AG04450 (cell line): ENCODE measurements around the gene IRF2BP2. TPM values are rescaled to one million over a fixed set of nuclear protein-coding genes. Genes with fewer than 3 reads are reported as not detected.
A peak's percentile ranks its signal among the peaks of the same experiment; 100 is the strongest.

Source experiments
- CTCF ChIA-PET: fragments of 300-600, 350-600 bp; formaldehyde crosslinking; extraction: SDS; loops from one replicate; lab custom pipeline; 2022; ENCODE audit warnings: antibody characterized with exemption, inconsistent platforms; lab: Charles Lee
- POLR2A ChIA-PET: fragments of 350-600 bp; formaldehyde crosslinking; extraction: SDS; loops from one replicate; lab custom pipeline; 2021; ENCODE audit warnings: antibody characterized with exemption, inconsistent platforms; lab: Yijun Ruan, JAX
- DNase-seq: peaks from one replicate; pipeline ENCODE4 v3.0.0-alpha.2; 2011; ENCODE audit warnings: low read depth, low spot score
- H3K27ac ChIP-seq: one replicate; pipeline ENCODE4 v1.5.1; 2012; ENCODE audit warnings: low read depth, low read length, control low read depth
- H3K27me3 ChIP-seq: one replicate; pipeline ENCODE4 v1.6.0; 2012; ENCODE audit warnings: low read length; ENCODE audit not compliant: control insufficient read depth, insufficient read depth
- H3K4me3 ChIP-seq: 2 replicates; pipeline ENCODE4 v1.5.1; 2011; ENCODE audit warnings: mild to moderate bottlenecking, low read depth, low read length, control low read depth
- H3K9me3 ChIP-seq: 2 replicates; pipeline ENCODE4 v1.5.1; 2012; ENCODE audit warnings: low read length; ENCODE audit not compliant: control insufficient read depth, insufficient read depth
- CTCF ChIP-seq: IDR thresholded peaks from 2 replicates; pipeline ENCODE4 v1.5.1; 2011; ENCODE audit warnings: low read depth, low read length, control low read depth, inconsistent platforms
- polyA plus RNA-seq: library from polyadenylated mRNA; depleted of rRNA; stranded (reverse); fragments of >200 nt; gene quantifications from 2 replicates; pipeline ENCODE4 v1.2.3, GENCODE V29; 2011

Gene IRF2BP2
- polyA plus RNA-seq, 1 experiment: 20.3 TPM

DNA sequence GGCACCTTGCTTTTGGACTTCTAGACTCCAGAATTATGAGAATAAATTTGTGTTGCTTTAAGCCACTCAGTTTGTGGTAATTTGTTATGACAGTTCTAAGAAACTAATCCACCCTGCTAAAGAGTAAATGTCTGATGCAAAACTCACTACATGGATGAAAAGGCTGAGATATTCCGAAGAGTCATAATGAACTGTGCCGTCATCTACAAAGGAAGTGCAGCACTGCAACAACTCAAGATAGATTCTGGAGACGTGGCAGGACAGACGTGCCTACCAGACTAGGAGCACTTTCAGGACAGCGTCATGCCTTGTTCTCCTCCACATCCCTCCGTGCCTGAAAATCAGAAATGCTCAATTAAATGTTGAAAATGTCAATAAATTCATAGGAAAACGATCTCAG is 24.4 kb upstream of the IRF2BP2 start:
- Histone ChIP-seq H3K27me3 (no peaks in the 10 kb centered on the region), H3K9me3 (no peaks in the 10 kb centered on the region), H3K27ac (no peak overlapping the region), H3K4me3 (no peak overlapping the region)
- POLR2A ChIA-PET: no interaction called here
- CTCF ChIA-PET: no interaction called here
- no peak for DNase-seq
- no peak for TF ChIP-seq CTCF

- CTCF ChIA-PET: interaction anchor here (1.0 kb wide), 1 partner anchor 134 kb away, joined by 3 read pairs; no protein-coding TSS in a partner anchor
- H3K27me3 ChIP-seq: no peaks in the 10 kb centered on the region
- H3K9me3 ChIP-seq: no peaks in the 10 kb centered on the region
- POLR2A ChIA-PET: no interaction called here
- no peak overlapping the region for H3K27ac ChIP-seq
- no peak overlapping the region for H3K4me3 ChIP-seq
- no peak for DNase-seq
- no peak for TF ChIP-seq CTCF
Measured at GRCh38 chr1:234633246-234634003, 23.4 kb upstream of the IRF2BP2 start.

GRCh38 chr1:234632225-234632624 is 22.2 kb upstream of the IRF2BP2 start:
- H3K27me3 ChIP-seq: no peaks in the 10 kb centered on the region
- no peak for DNase-seq
- CTCF ChIA-PET: interaction anchor here (0.6 to 1.2 kb wide), 3 partner anchors 72 to 1439 kb away, joined by 3 to 4 read pairs (median 3); no protein-coding TSS in a partner anchor
- no peak overlapping the region for H3K4me3 ChIP-seq
- POLR2A ChIA-PET: interaction anchor here (0.9 to 1.4 kb wide), 2 partner anchors 10 to 92 kb away, joined by 3 to 6 read pairs; no protein-coding TSS in a partner anchor
- H3K9me3 ChIP-seq: no peaks in the 10 kb centered on the region
- TF ChIP-seq CTCF: no peak
- H3K27ac ChIP-seq: peak overlapping the region; percentile 66

GRCh38 chr1:234631721-234632125 is 21.7 kb upstream of the IRF2BP2 start:
- ChIA-PET CTCF (interaction anchor here (0.6 to 1.2 kb wide), 3 partner anchors 72 to 1439 kb away, joined by 3 to 4 read pairs (median 3); no protein-coding TSS in a partner anchor), POLR2A (interaction anchor here (0.9 to 1.4 kb wide), 2 partner anchors 10 to 92 kb away, joined by 3 to 6 read pairs; no protein-coding TSS in a partner anchor)
- Histone ChIP-seq H3K9me3 (no peaks in the 10 kb centered on the region), H3K27me3 (no peaks in the 10 kb centered on the region), H3K4me3 (no peak overlapping the region), H3K27ac (peak overlapping the region; percentile 66)
- DNase-seq: no peak
- TF ChIP-seq CTCF: no peak

GRCh38 chr1:234629026-234629425 is 19.0 kb upstream of the IRF2BP2 start:
- TF ChIP-seq CTCF: no peak
- no peaks in the 10 kb centered on the region for H3K27me3 ChIP-seq
- no peak overlapping the region for H3K4me3 ChIP-seq
- H3K27ac ChIP-seq: no peak overlapping the region
- ChIA-PET CTCF (no interaction called here), POLR2A (interaction anchor here (1.2 kb wide), 1 partner anchor 78 kb away, joined by 3 read pairs; no protein-coding TSS in a partner anchor)
- no peaks in the 10 kb centered on the region for H3K9me3 ChIP-seq
- no peak for DNase-seq
